Measurements from ENCODE around the gene IPO7. TPM values are rescaled to one million over a fixed set of nuclear protein-coding genes. Genes with fewer than 3 reads are reported as not detected.

The IPO7 gene
- polyA plus RNA-seq, 1 experiment, result 35.2 TPM

DNA sequence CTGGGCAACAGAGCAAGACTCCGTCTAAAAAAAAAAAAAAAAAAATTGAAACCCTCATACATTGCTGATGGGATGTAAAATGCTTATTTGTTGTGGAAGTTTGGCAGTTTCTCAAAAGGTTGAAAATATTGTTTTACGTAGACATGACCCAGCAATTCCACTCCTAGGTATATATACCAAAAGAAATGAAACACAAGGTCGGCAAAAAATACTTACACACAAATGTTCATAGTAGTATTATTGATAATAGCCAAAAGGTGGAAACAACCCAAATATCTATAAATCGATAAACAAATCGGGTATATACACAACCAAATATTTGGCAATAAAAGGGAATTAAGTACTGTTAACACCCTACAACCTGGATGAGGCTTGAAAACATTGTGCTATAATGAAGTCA is 71.3 kb downstream of the IPO7 start:
- Histone ChIP-seq H3K36me3 (ENCODE audit: control insufficient read depth, insufficient read depth, low read length) (no peaks in the 10 kb centered on the region), H3K4me3 (ENCODE audit: low read depth, low read length) (no peak overlapping the region), H3K27me3 (ENCODE audit: control insufficient read depth, insufficient read depth, low read length) (no peaks in the 10 kb centered on the region)
- DNase-seq (ENCODE audit: low read depth), result no peak
- ChIA-PET POLR2A (no interaction called here), CTCF (no interaction called here)
- TF ChIP-seq, protein P1, sequence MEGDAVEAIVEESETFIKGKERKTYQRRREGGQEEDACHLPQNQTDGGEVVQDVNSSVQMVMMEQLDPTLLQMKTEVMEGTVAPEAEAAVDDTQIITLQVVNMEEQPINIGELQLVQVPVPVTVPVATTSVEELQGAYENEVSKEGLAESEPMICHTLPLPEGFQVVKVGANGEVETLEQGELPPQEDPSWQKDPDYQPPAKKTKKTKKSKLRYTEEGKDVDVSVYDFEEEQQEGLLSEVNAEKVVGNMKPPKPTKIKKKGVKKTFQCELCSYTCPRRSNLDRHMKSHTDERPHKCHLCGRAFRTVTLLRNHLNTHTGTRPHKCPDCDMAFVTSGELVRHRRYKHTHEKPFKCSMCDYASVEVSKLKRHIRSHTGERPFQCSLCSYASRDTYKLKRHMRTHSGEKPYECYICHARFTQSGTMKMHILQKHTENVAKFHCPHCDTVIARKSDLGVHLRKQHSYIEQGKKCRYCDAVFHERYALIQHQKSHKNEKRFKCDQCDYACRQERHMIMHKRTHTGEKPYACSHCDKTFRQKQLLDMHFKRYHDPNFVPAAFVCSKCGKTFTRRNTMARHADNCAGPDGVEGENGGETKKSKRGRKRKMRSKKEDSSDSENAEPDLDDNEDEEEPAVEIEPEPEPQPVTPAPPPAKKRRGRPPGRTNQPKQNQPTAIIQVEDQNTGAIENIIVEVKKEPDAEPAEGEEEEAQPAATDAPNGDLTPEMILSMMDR (IDR thresholded peaks at IDR 0.05; ENCODE audit: insufficient read depth, low read depth, low read length), result no peak

DNA sequence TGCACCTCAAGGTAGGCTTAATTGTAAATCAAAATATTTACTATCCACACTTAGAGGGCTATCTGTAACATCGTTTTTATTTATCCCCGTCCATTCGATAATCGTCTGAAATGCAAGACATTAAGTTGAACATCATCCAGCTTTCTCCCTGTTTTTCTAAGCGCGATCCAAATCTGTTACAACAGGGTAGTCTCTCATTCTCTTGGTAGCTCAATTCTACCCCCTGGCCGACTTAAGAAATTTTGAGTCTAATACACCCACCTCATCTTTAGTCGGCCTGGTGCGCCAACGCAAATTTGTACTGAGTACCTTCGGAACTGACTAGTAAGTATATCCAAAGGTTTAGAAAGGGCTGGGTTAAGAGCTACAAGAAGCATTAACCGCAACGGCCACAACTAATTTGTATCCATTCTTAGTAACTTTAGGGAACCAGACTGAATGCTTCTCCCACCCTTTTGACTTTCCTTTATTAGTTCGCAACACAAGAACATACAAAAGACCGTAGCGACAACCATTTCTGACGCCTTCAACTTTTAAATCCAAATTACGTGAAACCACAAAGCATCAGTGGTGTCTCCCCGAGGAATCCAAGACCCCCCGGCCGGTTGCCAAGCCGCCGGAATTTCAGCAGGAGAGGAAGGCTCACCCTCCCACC is 75.3 kb downstream of the IPO7 start:
- ChIA-PET CTCF (interaction anchor here (0.5 to 2.6 kb wide), 4 partner anchors 22 to 295 kb away, joined by 3 to 8 read pairs (median 4); no protein-coding TSS in a partner anchor), POLR2A (interaction anchor here (0.5 to 1.1 kb wide), 5 partner anchors 11 to 186 kb away, joined by 4 to 24 read pairs (median 6); no protein-coding TSS in a partner anchor)
- DNase-seq (ENCODE audit: low read depth), result peak; percentile 15
- peak overlapping the region; percentile 85 for H3K4me3 ChIP-seq (ENCODE audit: low read depth, low read length)
- TF ChIP-seq, protein P1 (IDR thresholded peaks at IDR 0.05; ENCODE audit: insufficient read depth, low read depth, low read length), result no peak
- no peaks in the 10 kb centered on the region for H3K27me3 ChIP-seq (ENCODE audit: control insufficient read depth, insufficient read depth, low read length)
- no peaks in the 10 kb centered on the region for H3K36me3 ChIP-seq (ENCODE audit: control insufficient read depth, insufficient read depth, low read length)

DNA sequence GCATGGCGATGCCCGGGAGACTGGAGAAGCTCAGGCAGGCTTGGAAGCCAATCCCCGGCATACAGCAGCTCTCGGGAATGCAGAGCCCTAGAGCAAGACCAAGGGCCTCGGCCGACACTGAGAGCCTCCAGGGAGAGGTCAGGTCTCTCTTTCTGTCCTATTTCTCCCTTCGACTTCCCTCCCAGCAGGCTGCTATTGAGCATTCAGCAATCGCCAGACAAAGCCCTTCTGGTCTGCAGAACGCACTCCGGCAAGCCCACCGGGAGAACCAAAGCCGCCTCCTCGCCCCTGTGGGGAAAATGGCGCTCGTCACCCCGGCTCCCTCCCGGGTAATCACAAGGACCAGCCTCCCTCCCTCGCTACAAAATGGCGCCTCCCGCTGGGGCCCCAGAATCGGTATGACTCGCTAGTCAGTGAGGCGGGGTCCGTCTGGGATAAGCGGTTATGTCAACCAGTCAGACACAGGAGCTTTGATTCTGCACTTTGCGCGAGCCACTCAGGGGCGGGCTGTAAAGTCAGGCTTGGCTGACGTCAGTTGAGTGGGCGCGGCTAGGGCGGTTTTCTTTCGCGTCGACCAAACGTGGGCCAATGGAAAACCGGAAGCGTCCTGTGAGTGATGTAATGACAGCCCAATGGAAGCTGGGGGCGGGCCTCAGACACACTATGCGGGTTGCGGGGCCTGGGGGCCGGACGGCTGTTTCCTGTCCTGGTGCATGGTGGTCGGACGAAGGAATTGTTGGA is 76.0 kb downstream of the IPO7 start, which contains the start of gene ZNF143:
ZNF143 (plus strand) TSS at position 691 of the 741 bp plus-strand sequence. CDS start 10,297 bp downstream, outside the sequence.
- ChIA-PET POLR2A (interaction anchor here (0.5 to 1.1 kb wide), 7 partner anchors 11 to 194 kb away, joined by 3 to 24 read pairs (median 4); no protein-coding TSS in a partner anchor), CTCF (interaction anchor here (0.6 to 2.6 kb wide), 6 partner anchors 19 to 394 kb away, joined by 3 to 8 read pairs (median 3); no protein-coding TSS in a partner anchor)
- Histone ChIP-seq H3K36me3 (ENCODE audit: control insufficient read depth, insufficient read depth, low read length) (no peaks in the 10 kb centered on the region), H3K4me3 (ENCODE audit: low read depth, low read length) (peak within 1 kb of the TSS; percentile 85), H3K27me3 (ENCODE audit: control insufficient read depth, insufficient read depth, low read length) (no peaks in the 10 kb centered on the region)
- TF ChIP-seq, protein P1 (IDR thresholded peaks at IDR 0.05; ENCODE audit: insufficient read depth, low read depth, low read length), result no peak
- peak; percentile 99 for DNase-seq (ENCODE audit: low read depth)

DNA sequence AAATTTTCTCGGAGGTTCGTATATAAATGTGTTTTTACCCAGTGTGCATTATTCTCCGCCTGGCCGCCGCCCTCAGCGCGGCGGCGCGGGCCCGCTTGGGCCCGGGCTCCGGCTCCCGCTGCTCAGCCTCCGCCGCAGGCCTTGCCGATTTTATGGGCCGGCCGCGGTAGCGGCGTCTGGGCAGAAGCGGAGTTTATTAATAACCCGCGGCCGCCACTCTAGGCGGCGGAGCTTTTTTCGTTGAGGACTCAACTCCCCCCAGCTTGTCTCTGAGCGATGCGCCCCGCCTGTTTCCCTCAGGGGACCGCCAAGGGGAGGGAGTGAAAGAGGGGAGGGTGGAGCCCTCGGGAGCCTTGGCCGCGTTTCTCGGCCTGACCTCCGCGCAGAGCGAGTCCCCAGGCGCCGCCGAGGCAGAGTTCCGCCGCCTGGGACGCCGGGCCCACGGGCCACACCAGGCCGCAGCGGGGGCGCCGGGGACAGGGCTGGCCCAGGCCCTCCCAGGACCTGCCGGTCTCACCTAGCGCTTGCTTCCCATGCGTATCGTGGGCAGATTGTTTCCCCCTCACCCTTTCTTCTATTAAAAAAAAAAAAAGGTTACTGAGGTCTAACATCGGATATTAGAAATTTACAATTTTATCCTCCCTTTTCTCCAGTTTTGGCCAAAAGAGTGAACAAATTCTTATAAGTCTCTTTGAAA is 76.8 kb downstream of the IPO7 start:
- Histone ChIP-seq H3K4me3 (ENCODE audit: low read depth, low read length) (peak overlapping the region; percentile 54), H3K27me3 (ENCODE audit: control insufficient read depth, insufficient read depth, low read length) (no peaks in the 10 kb centered on the region), H3K36me3 (ENCODE audit: control insufficient read depth, insufficient read depth, low read length) (no peaks in the 10 kb centered on the region)
- POLR2A ChIA-PET, result interaction anchor here (0.6 to 1.1 kb wide), 4 partner anchors 28 to 193 kb away, joined by 3 to 4 read pairs (median 3); no protein-coding TSS in a partner anchor
- TF ChIP-seq, protein P1 (IDR thresholded peaks at IDR 0.05; ENCODE audit: insufficient read depth, low read depth, low read length), result no peak
- DNase-seq (ENCODE audit: low read depth), result peak; percentile 49
- CTCF ChIA-PET, result interaction anchor here (0.6 to 2.6 kb wide), 5 partner anchors 24 to 395 kb away, joined by 3 to 8 read pairs (median 3); no protein-coding TSS in a partner anchor
